Epithelial cell of umbilical artery (primary cell): ENCODE results near the gene ABCC9. TPM values are rescaled to one million over a fixed set of nuclear protein-coding genes. Genes with fewer than 3 reads are reported as not detected.

Experiments used
- total RNA-seq: library from RNA; depleted of rRNA; stranded (reverse); fragments of >200 nt; gene quantifications from 2 replicates; pipeline ENCODE4 v1.2.3, GENCODE V29; 2014

ABCC9 gene
- under 0.01 and 0.15 TPM in 2 replicates for total RNA-seq

GRCh38 chr12:21940549-21941505, at the start of gene ABCC9:
TSS of gene ABCC9 (minus strand) at chr12:21941426. CDS start at chr12:21936674, 4,752 bp downstream.

GRCh38 chr12:21774358-21775132, 166.7 kb downstream of the ABCC9 start, which contains the start of gene KCNJ8:
TSS of gene KCNJ8 (minus strand) at chr12:21774706. CDS start at chr12:21773616, 1,090 bp downstream.

Other genes with a start within 250 kb of the ABCC9 start
- 0.15 TPM in 1 of 2 replicates, not detected in the other for gene KCNJ8, start 166.7 kb downstream of the ABCC9 start, total RNA-seq
- 26.6 and 31.9 TPM in 2 replicates for gene CMAS, start 104.8 kb upstream of the ABCC9 start, total RNA-seq